HG03558 (cell line): Measurements from ENCODE around the gene C6orf132.
"Not testable (repeated sequence)": the region's sequence is repeated elsewhere in the genome, so short reads cannot be mapped to it uniquely, and the experiment has no call there.

Source experiments
- ATAC-seq: cut with Tn5 transposase; IDR thresholded peaks from one replicate; pipeline ENCODE4 v1.9.1; 2021; ENCODE audit warnings: moderate number of reproducible peaks; ENCODE audit not compliant: unreplicated experiment; ENCODE audit errors: extremely low read depth

The C6orf132 gene

GRCh38 chr6:42142118-42142835 is at the start of gene C6orf132:
Gene C6orf132, minus strand, starts transcription at chr6:42142620. Its CDS starts 176 bp downstream, at chr6:42142444.
- ATAC-seq: no peak

GRCh38 chr6:42190554-42191183 is 48.2 kb upstream of the C6orf132 start:
- ATAC-seq: no peak

GRCh38 chr6:42188406-42188805 is 46.0 kb upstream of the C6orf132 start:
- ATAC-seq: no peak

- no peak for ATAC-seq
Observed at GRCh38 chr6:42185597-42185996, 43.2 kb upstream of the C6orf132 start.

- no peak for ATAC-seq
Observed at GRCh38 chr6:42184475-42184874, 42.1 kb upstream of the C6orf132 start.

- ATAC-seq: no peak
Observed at GRCh38 chr6:42182101-42182500, 39.7 kb upstream of the C6orf132 start.

GRCh38 chr6:42179945-42180313 is 37.5 kb upstream of the C6orf132 start:
- ATAC-seq: no peak

GRCh38 chr6:42179261-42179944 is 37.0 kb upstream of the C6orf132 start:
- no peak for ATAC-seq

GRCh38 chr6:42177514-42178364 is 35.3 kb upstream of the C6orf132 start:
- no peak for ATAC-seq

- ATAC-seq: no peak
Observed at GRCh38 chr6:42176981-42177380, 34.6 kb upstream of the C6orf132 start.

GRCh38 chr6:42175860-42176259 is 33.4 kb upstream of the C6orf132 start:
- ATAC-seq: no peak

- ATAC-seq: no peak
Observed at GRCh38 chr6:42173101-42173500, 30.7 kb upstream of the C6orf132 start, which contains the start of gene GUCA1A. Gene GUCA1A, plus strand, starts transcription at chr6:42173364. Its CDS starts 250 bp downstream, at chr6:42173614.

GRCh38 chr6:42171813-42172581 is 29.6 kb upstream of the C6orf132 start:
- ATAC-seq: no peak

GRCh38 chr6:42169780-42170179 is 27.4 kb upstream of the C6orf132 start:
- not testable (repeated sequence) for ATAC-seq

- ATAC-seq: no peak
Observed at GRCh38 chr6:42168650-42169049, 26.2 kb upstream of the C6orf132 start.

- no peak for ATAC-seq
Observed at GRCh38 chr6:42166444-42167141, 24.2 kb upstream of the C6orf132 start.

- no peak for ATAC-seq
Observed at GRCh38 chr6:42165016-42165415, 22.6 kb upstream of the C6orf132 start.

- no peak for ATAC-seq
Observed at GRCh38 chr6:42163981-42164380, 21.6 kb upstream of the C6orf132 start.

- no peak for ATAC-seq
Observed at GRCh38 chr6:42162812-42163211, 20.4 kb upstream of the C6orf132 start.
